HepG2 (cell line): Measurements from ENCODE around the gene CSNK1E. TPM values are rescaled to one million over a fixed set of nuclear protein-coding genes. Genes with fewer than 3 reads are reported as not detected.

Source experiments
- ATAC-seq: fragments of 200-7000 bp; cut with Tn5 transposase; 3 replicates; pipeline ENCODE4 v1.9.1; 2020; ENCODE audit warnings: mild to moderate bottlenecking, moderate library complexity
- BruUV-seq: library from RNA; stranded (reverse); fragments of 400-500 nt; replicated peaks from 2 replicates; lab custom pipeline; 2021; lab: Mats Ljungman, UMichigan
- CTCF ChIA-PET: fragments of 300-600 bp; formaldehyde crosslinking; extraction: SDS; loops from one replicate; lab custom pipeline; 2021; ENCODE audit warnings: low total read pairs, inconsistent platforms, low intra/inter-chr PET ratio; lab: Yijun Ruan, JAX
- POLR2A ChIA-PET: fragments of 350-600 bp; sonication (Branson Sonifier 250); formaldehyde crosslinking; loops from one replicate; lab custom pipeline; 2020; ENCODE audit warnings: antibody characterized with exemption, inconsistent platforms; lab: Yijun Ruan, JAX
- DNase-seq: peaks from one replicate; pipeline ENCODE4 v3.0.0-alpha.2; 2015; ENCODE audit warnings: low spot score
- FAIRE-seq: peaks from 3 replicates; lab custom pipeline; 2011; peaks lifted over from hg19 to GRCh38; lab: Jason Lieb, UNC
- H2AFZ ChIP-seq: one replicate; pipeline ENCODE4 v1.6.1; 2011; ENCODE audit warnings: low read length, inconsistent platforms
- H3K27ac ChIP-seq: fragments of 300-600 bp; 3 replicates; pipeline ENCODE4 v1.8.0; 2011; ENCODE audit warnings: mixed run types, mild to moderate bottlenecking, mixed read lengths, low read length, inconsistent platforms; ENCODE audit not compliant: insufficient read depth; ENCODE audit errors: extremely low read length
- H3K27me3 ChIP-seq, 2 experiments: fragments of 200-600 bp in 1 of 2; 2 replicates in 1 of 2; 3 replicates in 1 of 2; pipeline versions ENCODE4 v1.6.0 to v1.8.0; 2011; ENCODE audit warnings: low read length in 2 of 2, mild to moderate bottlenecking in 2 of 2, moderate library complexity in 2 of 2, inconsistent platforms in 1 of 2; ENCODE audit not compliant: insufficient read depth in 2 of 2, control insufficient read depth in 1 of 2
- H3K36me3 ChIP-seq, 2 experiments: fragments of 200-600 bp in 1 of 2; replicated peaks in 1 of 2; 2 replicates in 1 of 2; 3 replicates in 1 of 2; pipeline versions ENCODE4 v1.5.1 to v1.8.0; 2011; ENCODE audit warnings: low read length in 2 of 2, inconsistent platforms in 1 of 2; ENCODE audit not compliant: insufficient read depth in 2 of 2, control insufficient read depth in 1 of 2
- H3K4me1 ChIP-seq: 2 replicates; pipeline ENCODE4 v1.5.1; 2012; ENCODE audit warnings: low read length, inconsistent platforms; ENCODE audit not compliant: insufficient read depth
- H3K4me2 ChIP-seq: 2 replicates; pipeline ENCODE4 v1.6.0; 2011; ENCODE audit warnings: low read depth, low read length, inconsistent platforms
- H3K4me3 ChIP-seq, 3 experiments: fragments of 200-600 bp in 1 of 3; sonication (generic), shearing (Covaris generic) in 1 of 3; replicated peaks in 1 of 3; 2 replicates each; pipeline ENCODE4 v1.5.1; 2011 to 2016; ENCODE audit warnings: low read length in 3 of 3, inconsistent platforms in 2 of 3, low read depth in 2 of 3, mild to moderate bottlenecking in 2 of 3, control low read depth in 1 of 3, mixed read lengths in 1 of 3; ENCODE audit not compliant: insufficient read depth in 1 of 3
- H3K79me2 ChIP-seq: one replicate; pipeline ENCODE4 v1.6.1; 2011; ENCODE audit warnings: low read length, inconsistent platforms; ENCODE audit not compliant: insufficient read depth
- H3K9ac ChIP-seq: 2 replicates; pipeline ENCODE4 v1.6.0; 2011; ENCODE audit warnings: mild to moderate bottlenecking, low read depth, low read length, inconsistent platforms; ENCODE audit not compliant: insufficient read depth
- H3K9me3 ChIP-seq: 2 replicates; pipeline ENCODE4 v1.5.1; 2012; ENCODE audit warnings: mild to moderate bottlenecking, low read length
- H4K20me1 ChIP-seq: 2 replicates; pipeline ENCODE4 v1.6.0; 2011; ENCODE audit warnings: inconsistent platforms, mild to moderate bottlenecking, low read length, moderate library complexity; ENCODE audit not compliant: insufficient read depth
- ELF4 ChIP-seq: sonication (generic); formaldehyde crosslinking; IDR thresholded peaks from 2 replicates; pipeline ENCODE4 v1.5.0; 2020; ENCODE audit warnings: missing genetic modification reagents, mild to moderate bottlenecking, moderate library complexity, borderline replicate concordance
- IRF2 ChIP-seq: IDR thresholded peaks from 2 replicates; pipeline ENCODE4 v1.6.1; 2018; ENCODE audit warnings: missing genetic modification reagents, missing compliant biosample characterization
- LBX2 ChIP-seq: sonication (generic); formaldehyde crosslinking; IDR thresholded peaks from 2 replicates; pipeline ENCODE4 v1.5.0; 2020; ENCODE audit warnings: missing genetic modification reagents, mild to moderate bottlenecking, borderline replicate concordance
- MTF2 ChIP-seq: sonication (generic); formaldehyde crosslinking; IDR thresholded peaks from 2 replicates; pipeline ENCODE4 v1.5.0; 2020; ENCODE audit warnings: missing genetic modification reagents, borderline replicate concordance
- MYC ChIP-seq: sonication (generic); formaldehyde crosslinking; IDR thresholded peaks from 2 replicates; pipeline ENCODE4 v1.9.0; 2021; ENCODE audit warnings: missing genetic modification reagents, borderline replicate concordance
- SOX6 ChIP-seq, 2 experiments: fragments of 450-650 bp in 1 of 2; sonication (generic) in 1 of 2; formaldehyde crosslinking in 1 of 2; IDR thresholded peaks; 2 replicates each; pipeline versions ENCODE4 v1.4.0 to v1.6.1; 2017 to 2020; ENCODE audit warnings: antibody characterized with exemption in 1 of 2, mild to moderate bottlenecking in 1 of 2, missing genetic modification reagents in 1 of 2
- SRSF4 ChIP-seq: fragments of 200-400 bp; formaldehyde crosslinking; IDR thresholded peaks from one replicate; pipeline ENCODE4 v1.6.1; 2018; ENCODE audit warnings: mild to moderate bottlenecking, low read depth, low read length, moderate library complexity; ENCODE audit not compliant: poor library complexity, severe bottlenecking
- STAT6 ChIP-seq: sonication (generic); formaldehyde crosslinking; IDR thresholded peaks from 2 replicates; pipeline ENCODE4 v1.4.0; 2020; ENCODE audit warnings: missing genetic modification reagents, mild to moderate bottlenecking, borderline replicate concordance
- ZNF142 ChIP-seq: sonication (generic); formaldehyde crosslinking; IDR thresholded peaks from 2 replicates; pipeline ENCODE4 v1.4.0; 2020; ENCODE audit warnings: missing genetic modification reagents
- ZSCAN25 ChIP-seq: sonication (generic); formaldehyde crosslinking; IDR thresholded peaks from 2 replicates; pipeline ENCODE4 v1.8.0; 2022; ENCODE audit warnings: mild to moderate bottlenecking, missing genetic modification reagents
- WGBS: methylation state at CpG from one replicate; pipeline ENCODE4 v1.1.6; 2017; ENCODE audit warnings: low lambda C conversion rate; 5-methylcytosine and 5-hydroxymethylcytosine counted together
- in situ Hi-C: cut with HindIII; loops from 2 replicates; pipeline ENCODE4 v1.10.0; 2017; ENCODE audit warnings: low pct_unique_long_range_greater_than_20kb; ENCODE audit not compliant: extremely low pct_ligation_motif_present
- intact Hi-C: fragments of 100-400 bp; cut with micrococcal nuclease; formaldehyde crosslinking; loops from one replicate; pipeline ENCODE4 v1.10.0; 2022; ENCODE audit not compliant: unreplicated experiment
- polyA plus RNA-seq, 8 experiments: library from polyadenylated mRNA; depleted of rRNA in 3 of 8; stranded (reverse) in 7 of 8; unstranded in 1 of 8; fragments of >200 nt; fragmentation: Illumina TruSeq in 4 of 8; extraction: Trizol in 4 of 8; gene quantifications; 2 replicates each; pipeline versions ENCODE4 v1.2.1 to v1.2.3, GENCODE V29; 2011 to 2016; ENCODE audit warnings: low read depth in 4 of 8, missing spikeins in 1 of 8, mixed read lengths in 1 of 8; ENCODE audit not compliant: insufficient read depth in 1 of 8
- total RNA-seq, 5 experiments: library from RNA; depleted of rRNA; stranded (reverse); fragments of >200 nt; fragmentation: Illumina TruSeq; extraction: Trizol; gene quantifications; 2 replicates each; pipeline ENCODE4 v1.2.3, GENCODE V29; 2016; ENCODE audit warnings: low read depth in 1 of 5

Gene CSNK1E
- total and polyA plus RNA-seq, 2 of the 13 experiments (the other 11 are each of a cell fraction or from before 2014, with no cell fraction given): 34.7 to 129 TPM

GRCh38 chr22:38272373-38273134 lies 44.7 kb downstream of the CSNK1E start, which contains the start of gene TMEM184B (continued):
- TF ChIP-seq LBX2 (CRISPR knock-in tag): 0 out of 2 replicates have a peak, but pooled peaks have one; percentile 30
- no peak for TF ChIP-seq STAT6 (CRISPR knock-in tag)
- TF ChIP-seq SRSF4: no peak
- TF ChIP-seq ELF4 (CRISPR knock-in tag): no peak

- Histone ChIP-seq H2AFZ (no peak overlapping the region), H3K27ac (no peak overlapping the region), H3K79me2 (peaks cover 49% of the 10 kb centered on the region), H3K27me3 (peaks cover 0 to 4% of the 10 kb centered on the region in 2 experiments; a peak in 3 of 5 replicates), H3K9ac (peak overlapping the region; percentile 83), H3K4me3 (peak overlapping the region; percentile 83 to 96 (median 94)), H4K20me1 (peaks cover 9% of the 10 kb centered on the region; the same call in 1 of the 2 replicates), H3K36me3 (0 out of 5 replicates have a peak, but pooled peaks cover 1 to 4% of the 10 kb centered on the region in 2 experiments), H3K9me3 (no peaks in the 10 kb centered on the region), H3K4me1 (peaks cover 58% of the 10 kb centered on the region), H3K4me2 (peak overlapping the region; percentile 87)
- 29% methylated on average over 2 of the region's 7 CpGs for WGBS
- CTCF ChIA-PET: no interaction called here
- in situ Hi-C loops: no loop called here
- ATAC-seq (peak; percentile 34), DNase-seq (no peak), FAIRE-seq (no peak)
- POLR2A ChIA-PET: interaction anchor here (1.6 kb wide), 1 partner anchor 12 kb away, joined by 4 read pairs; no protein-coding TSS in a partner anchor
- intact Hi-C loops: no loop called here
- no TSS peak for BruUV-seq
- TF ChIP-seq ZSCAN25 (CRISPR knock-in tag) (no peak), ZNF142 (0 out of 2 replicates have a peak, but pooled peaks have one; percentile 7), SRSF4 (no peak), SOX6 (IDR thresholded peaks at IDR 0.05) (no peak), SOX6 (CRISPR knock-in tag; IDR thresholded peaks at IDR 0.05) (no peak), MYC (CRISPR knock-in tag) (no peak), MTF2 (no peak), IRF2 (no peak)
Measured at GRCh38 chr22:38271927-38272372, 45.3 kb downstream of the CSNK1E start.
